ENCODE measurements around the gene GJE1.
"Not testable (repeated sequence)": the region's sequence is repeated elsewhere in the genome, so short reads cannot be mapped to it uniquely, and the experiment has no call there.

The GJE1 gene, protein sequence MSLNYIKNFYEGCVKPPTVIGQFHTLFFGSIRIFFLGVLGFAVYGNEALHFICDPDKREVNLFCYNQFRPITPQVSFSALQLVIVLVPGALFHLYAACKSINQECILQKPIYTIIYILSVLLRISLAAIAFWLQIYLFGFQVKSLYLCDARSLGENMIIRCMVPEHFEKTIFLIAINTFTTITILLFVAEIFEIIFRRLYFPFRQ

DNA sequence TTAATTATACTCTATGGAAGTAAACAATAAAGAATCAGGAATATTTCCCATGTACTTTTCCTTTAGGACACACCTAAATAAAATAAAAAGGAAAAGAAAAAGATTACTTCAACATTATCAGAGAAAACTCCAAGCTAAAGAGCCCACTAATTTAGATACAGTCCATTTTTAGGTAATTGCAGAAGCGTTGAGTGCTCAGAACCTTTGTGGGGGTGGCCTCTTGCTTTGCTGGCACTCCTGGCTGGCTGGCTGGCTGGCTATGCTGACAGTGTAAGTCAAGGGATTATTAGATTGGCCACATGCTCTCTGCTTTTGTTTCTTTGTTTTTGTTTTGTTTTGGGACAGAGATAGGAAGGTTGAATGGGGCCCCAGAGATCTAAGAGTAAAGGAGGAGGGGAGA lies at the start of gene GJE1:
Gene GJE1, plus strand, starts transcription at position 301 of the 400 bp plus-strand sequence. CDS start 234 bp downstream, outside the sequence.
- no peak for DNase-seq (ENCODE audit: low read depth in 2 of 2)

DNA sequence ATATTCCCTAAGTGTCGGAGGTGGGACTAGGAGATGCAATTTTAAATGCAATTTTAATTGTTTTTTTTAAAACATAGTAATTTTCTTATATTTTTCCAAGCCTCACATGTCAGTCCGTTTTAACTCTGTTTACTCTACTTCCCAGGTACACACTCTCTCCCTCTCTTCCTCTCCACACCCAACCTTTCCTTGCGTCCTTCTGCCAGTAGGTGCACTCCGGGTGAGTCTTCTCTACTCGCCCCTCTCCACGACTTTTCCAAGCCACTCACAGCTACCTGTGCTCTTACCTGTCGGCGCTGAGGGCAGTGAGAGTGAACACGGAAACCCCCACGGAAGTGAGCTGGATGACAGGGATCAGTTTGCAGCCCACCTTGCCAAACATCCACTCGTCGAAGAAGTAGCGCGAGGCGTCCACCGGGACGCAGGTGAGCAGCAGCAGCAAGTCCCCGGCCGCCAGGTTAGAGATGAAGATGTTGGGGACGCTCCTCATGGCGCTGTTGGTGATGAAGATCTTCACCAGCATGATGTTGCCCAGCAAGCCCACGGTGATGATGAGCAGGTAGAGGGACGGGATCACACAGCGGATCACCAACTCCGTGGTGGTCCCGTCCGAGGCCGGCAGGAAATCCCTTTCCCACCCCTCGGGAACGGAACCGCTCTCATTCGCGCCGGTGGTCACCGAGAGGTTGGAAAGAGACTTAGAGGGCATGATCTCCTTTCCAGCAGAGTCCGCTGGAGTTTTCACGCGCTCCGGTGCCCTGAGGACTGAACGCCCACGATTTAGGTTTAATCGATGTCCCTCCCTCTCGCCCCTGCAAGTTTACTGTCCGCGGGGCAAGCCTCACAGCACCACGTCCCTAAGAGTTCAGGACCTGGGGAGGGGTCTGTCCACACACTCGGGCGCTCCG lies 44.5 kb upstream of the GJE1 start:
- no peak for DNase-seq (ENCODE audit: low read depth in 2 of 2)

GRCh38 chr6:142088858-142089216 lies 43.9 kb upstream of the GJE1 start:
- DNase-seq (ENCODE audit: low read depth in 2 of 2), result no peak

DNA sequence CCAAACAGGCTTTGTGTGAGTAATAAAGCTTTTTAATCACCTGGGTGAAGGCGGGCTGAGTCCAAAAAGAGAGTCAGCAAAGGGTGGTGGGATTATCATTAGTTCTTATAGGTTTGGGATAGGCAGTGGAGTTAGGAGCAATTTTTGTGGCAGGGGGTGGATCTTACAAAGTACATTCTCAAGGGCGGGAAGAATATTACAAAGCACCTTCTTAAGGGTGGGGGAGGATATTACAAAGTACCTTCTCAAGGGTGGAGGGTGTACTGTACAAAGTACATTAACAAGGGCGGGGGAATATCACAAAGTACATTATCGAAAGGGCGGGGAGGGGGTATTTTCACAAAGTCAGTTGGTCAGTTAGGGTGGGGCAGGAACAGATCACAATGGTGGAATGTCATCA lies 27.9 kb upstream of the GJE1 start:
- not testable (repeated sequence) for DNase-seq (ENCODE audit: low read depth in 2 of 2)

DNA sequence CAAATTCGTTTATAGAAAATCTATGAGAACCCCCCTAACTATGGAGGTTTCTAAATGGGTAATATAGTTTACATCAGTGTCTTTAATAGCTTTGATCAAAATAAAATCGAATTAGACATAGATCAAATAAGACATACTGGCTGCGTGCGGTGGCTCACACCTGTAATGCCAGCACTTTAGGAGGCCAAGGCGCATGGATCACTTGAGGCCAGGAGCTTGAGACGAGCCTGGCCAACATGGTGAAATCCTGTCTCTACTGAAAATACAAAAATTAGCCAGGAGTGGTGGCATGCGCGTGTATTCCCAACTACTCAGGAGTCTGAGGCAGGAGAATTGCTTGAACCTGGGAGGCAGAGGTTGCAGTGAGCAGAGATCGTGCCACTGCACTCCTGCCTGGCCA lies 21.9 kb upstream of the GJE1 start:
- DNase-seq (ENCODE audit: low read depth in 2 of 2), result not testable (repeated sequence)

DNA sequence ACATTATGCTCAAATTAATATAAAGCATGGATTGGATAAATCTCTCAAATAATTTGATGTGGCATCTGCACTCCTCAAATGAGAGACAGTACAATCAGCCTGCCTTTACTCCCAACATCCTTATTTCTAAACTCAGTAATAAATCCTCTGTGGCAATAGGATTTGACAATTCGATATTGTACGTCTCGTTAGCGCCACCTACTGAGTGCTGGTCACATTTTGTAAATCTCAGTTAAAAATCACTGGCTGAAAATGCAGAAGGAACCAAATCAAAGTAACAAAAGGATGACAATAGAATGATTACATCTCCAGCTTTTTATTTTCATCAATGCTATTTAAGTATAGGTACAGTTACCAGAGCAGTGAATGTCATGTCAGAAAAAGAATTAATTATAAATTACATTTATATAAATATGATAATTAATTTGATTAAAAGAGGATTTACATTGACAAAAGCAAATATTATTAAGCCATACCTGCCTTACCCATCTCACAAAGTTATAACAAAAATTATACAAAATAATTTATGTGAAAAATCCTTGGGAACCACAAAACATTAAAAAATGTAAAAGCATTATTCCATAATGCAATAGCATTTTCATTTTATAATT lies 20.2 kb upstream of the GJE1 start:
- DNase-seq (ENCODE audit: low read depth in 2 of 2), result peak; percentile 48 to 72

DNA sequence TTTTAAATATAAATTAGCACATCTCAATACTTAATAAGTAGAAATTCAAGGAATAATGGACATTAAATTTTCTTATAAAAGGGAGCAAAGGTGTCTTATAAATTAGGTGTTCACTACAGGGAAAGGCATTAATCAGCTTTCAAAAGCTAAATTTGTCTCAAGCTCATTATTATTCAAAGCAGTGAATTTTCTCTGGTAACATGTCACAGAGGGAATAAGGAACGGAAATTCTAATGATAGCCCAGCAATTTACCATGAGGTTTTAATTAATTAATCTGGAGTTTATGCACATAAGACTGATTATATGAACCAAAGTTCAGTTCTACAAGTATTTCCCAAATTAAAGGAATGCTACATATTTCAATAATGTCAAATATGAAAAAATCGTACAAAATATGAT lies 15.4 kb upstream of the GJE1 start:
- no peak for DNase-seq (ENCODE audit: low read depth in 2 of 2)

DNA sequence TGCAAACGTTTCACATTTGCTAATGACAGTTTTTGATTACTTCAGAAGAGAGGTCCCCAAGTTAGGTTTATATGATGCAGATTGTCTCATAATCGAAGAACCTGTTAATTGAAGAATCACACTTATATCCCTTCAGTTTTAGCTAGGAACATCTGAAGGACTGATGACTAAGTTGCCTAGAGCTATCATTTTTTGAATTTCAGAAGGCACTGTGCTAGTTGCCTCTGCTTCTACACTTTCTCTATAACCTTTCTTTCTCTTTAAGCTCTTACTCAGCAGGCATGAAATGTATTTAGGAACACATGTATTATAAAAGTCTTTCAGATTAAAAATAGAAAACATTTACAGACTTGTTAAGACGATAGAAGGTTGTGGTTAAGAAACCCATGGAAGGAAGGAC lies 14.4 kb upstream of the GJE1 start:
- DNase-seq (ENCODE audit: low read depth in 2 of 2), result no peak

- DNase-seq (ENCODE audit: low read depth in 2 of 2), result no peak
Measured at GRCh38 chr6:142118925-142119324, 13.8 kb upstream of the GJE1 start.

- no peak for DNase-seq (ENCODE audit: low read depth in 2 of 2)
Measured at GRCh38 chr6:142121342-142121741, 11.4 kb upstream of the GJE1 start.

DNA sequence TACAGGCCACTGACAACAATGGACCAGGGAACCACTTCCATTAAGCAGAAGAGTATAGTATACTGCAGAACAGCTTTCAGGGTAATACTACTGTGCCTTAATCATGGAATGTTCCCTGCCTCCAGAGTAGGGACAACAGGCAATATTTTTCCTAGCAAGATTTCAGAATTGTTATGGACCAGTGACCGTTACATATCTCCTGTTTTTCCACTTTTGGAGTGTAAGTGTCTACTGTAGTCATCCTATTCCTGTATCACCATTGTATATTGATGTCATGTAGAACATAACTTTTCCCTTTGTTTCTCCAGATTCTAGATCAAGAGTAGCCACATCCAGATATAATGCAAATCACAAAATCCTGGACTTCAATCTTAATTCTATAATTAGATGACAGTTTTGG lies 1.9 kb upstream of the GJE1 start:
- DNase-seq (ENCODE audit: low read depth in 2 of 2), result no peak

DNA sequence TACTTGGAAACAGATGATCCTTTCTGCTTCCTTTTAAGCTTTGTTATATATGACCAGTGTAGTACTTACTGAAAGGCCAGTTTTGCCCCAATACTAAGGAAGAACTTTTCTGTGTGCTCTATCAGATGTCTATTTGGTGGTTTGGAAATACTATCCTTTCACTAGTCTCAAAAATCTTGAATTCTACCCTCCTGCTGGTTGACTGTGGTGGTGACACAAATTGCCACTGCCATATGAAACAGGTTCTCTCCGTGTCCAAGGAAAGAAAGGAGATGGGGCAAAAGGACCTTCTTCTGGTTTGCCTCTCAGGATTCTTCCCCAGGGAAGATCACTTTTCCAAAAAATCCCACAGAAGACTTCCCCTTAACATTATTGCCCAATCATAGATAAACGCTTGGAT lies 6.2 kb downstream of the GJE1 start:
- DNase-seq (ENCODE audit: low read depth in 2 of 2), result no peak

- not testable (repeated sequence) for DNase-seq (ENCODE audit: low read depth in 2 of 2)
Measured at GRCh38 chr6:142141531-142141930, 8.8 kb downstream of the GJE1 start.

DNA sequence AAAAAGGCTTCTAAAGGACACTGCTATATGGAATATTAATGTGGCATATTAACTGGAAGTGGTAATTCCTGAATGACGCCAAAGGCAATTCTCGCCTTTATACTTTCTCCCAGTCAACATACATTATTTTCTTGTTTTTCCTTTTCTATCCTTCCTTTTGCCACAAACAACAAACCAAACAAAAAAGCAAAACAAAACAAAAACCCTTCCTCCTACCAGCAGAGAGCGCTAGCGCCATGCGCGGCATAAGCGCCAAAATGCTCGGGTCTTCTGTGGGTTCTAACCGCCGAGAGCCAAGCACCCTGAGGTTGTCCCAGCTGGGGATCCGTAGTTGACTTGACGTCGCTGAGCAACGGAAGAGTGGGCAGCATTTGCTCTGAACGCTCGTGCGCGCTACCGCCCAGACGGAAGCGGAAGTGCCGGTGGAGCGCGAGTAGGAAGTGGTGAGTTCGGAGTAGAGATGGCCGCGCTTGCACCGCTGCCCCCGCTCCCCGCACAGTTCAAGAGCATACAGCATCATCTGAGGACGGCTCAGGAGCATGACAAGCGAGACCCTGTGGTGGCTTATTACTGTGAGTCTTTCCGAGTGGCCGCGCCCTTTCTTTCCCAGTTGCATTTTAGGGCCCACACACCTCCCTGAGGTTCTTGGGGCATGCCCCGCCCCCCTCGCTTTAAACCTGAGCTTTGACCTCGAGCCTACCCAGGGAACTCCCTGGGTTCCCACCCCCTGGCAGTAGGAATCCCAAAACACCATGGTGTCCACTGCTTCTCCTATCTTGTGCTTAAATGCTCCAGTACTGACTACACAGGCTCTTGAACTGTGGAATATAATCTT lies 14.3 kb downstream of the GJE1 start, which contains the start of the genes NMBR and VTA1:
Gene NMBR, minus strand, starts transcription at position 295 of the 835 bp plus-strand sequence. CDS start 58,464 bp downstream, outside the sequence.
Gene VTA1, plus strand, starts transcription at position 436 of the 835 bp plus-strand sequence. Its CDS starts 25 bp downstream, at position 461.
- peak; percentile 92 to 93 for DNase-seq (ENCODE audit: low read depth in 2 of 2)

DNA sequence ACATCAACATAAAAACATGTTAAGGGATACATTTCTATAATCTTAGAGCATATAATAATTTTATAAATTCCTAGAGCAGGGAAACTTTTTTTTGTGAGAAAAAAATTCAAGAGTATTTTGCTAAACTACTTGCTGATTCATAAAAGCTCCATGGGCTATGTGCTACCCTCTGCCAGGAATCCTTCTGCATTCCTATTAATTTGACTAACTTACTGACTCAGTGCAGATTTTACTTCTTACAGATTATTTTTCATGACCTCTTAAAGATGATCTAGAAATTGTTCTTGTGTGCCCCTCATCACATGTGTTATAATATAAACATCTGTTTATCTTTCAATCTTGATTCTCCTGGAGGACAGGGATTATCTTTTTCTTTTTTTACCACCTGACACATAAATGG lies 20.0 kb downstream of the GJE1 start:
- no peak for DNase-seq (ENCODE audit: low read depth in 2 of 2)

GRCh38 chr6:142153196-142153595 lies 20.5 kb downstream of the GJE1 start:
- DNase-seq (ENCODE audit: low read depth in 2 of 2), result no peak

DNA sequence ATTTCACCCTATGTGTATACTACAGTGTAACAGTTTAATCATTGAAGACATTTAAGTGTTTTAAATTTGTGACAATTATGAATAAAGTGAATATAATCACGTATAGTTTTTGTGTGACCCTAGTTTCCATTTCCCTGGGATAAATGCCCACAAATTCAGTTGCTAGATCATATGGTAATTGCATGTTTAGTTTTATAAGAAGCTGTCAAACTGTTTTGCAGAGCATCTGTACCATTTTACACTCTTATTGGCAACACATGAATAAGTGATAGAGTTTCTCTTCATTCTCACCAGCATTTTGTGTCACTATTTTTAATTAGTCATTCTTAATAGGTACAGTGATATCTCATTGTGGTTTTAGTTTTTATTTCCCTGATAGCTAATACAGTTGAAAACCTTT lies 21.6 kb downstream of the GJE1 start:
- DNase-seq (ENCODE audit: low read depth in 2 of 2), result no peak

- no peak for DNase-seq (ENCODE audit: low read depth in 2 of 2)
Measured at GRCh38 chr6:142155091-142155490, 22.4 kb downstream of the GJE1 start.

GRCh38 chr6:142155895-142156757 lies 23.4 kb downstream of the GJE1 start:
- DNase-seq (ENCODE audit: low read depth in 2 of 2), result no peak

GRCh38 chr6:142156758-142157068 lies 24.0 kb downstream of the GJE1 start:
- not testable (repeated sequence) for DNase-seq (ENCODE audit: low read depth in 2 of 2)

DNA sequence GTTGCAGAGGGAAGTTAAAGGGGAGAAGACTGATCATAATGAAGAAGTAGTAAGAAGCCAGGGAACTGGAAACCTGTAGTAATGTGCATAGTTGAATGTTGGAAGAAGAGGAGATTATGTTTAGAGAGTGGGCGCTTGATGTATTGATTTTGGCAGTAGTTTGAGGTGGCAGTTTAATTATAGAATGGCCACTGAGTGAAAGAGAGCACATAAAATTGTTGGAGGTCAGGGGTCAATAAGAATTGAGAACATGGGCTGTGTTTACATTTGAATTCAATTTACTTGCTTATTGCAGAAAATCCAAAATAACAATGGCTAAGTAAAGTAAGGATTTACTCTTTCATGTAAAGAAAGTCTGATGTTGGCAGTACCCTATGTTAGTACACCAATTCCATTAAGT lies 30.1 kb downstream of the GJE1 start:
- no peak for DNase-seq (ENCODE audit: low read depth in 2 of 2)
